GM12878 (cell line): ENCODE measurements around the gene GPR141. TPM values are rescaled to one million over a fixed set of nuclear protein-coding genes. Genes with fewer than 3 reads are reported as not detected.

Experiments used
- ATAC-seq: fragments of 200-7000 bp; cut with Tn5 transposase; 3 replicates; pipeline ENCODE4 v1.9.1; 2020; ENCODE audit warnings: mild to moderate bottlenecking, moderate library complexity
- BruUV-seq: library from RNA; stranded (reverse); fragments of 400-500 nt; replicated peaks from 2 replicates; lab custom pipeline; 2021; lab: Mats Ljungman, UMichigan
- CTCF ChIA-PET: fragments of 300-600 bp; sonication (Branson Sonifier 250); formaldehyde crosslinking; extraction: SDS; loops from one replicate; lab custom pipeline; 2021; ENCODE audit warnings: inconsistent platforms; lab: Yijun Ruan, JAX
- POLR2A ChIA-PET: fragments of 350-600 bp; formaldehyde crosslinking; extraction: SDS; loops from one replicate; lab custom pipeline; 2021; ENCODE audit warnings: inconsistent platforms; lab: Charles Lee
- RAD21 ChIA-PET: fragments of 300-600 bp; sonication (Branson Sonifier 250); formaldehyde crosslinking; loops from one replicate; lab custom pipeline; 2023; ENCODE audit warnings: antibody characterized with exemption; ENCODE audit not compliant: unreplicated experiment; lab: Charles Lee
- SMC1A ChIA-PET: fragments of 300-600 bp; sonication (Branson Sonifier 250); formaldehyde crosslinking; loops from one replicate; lab custom pipeline; 2023; ENCODE audit not compliant: unreplicated experiment, uncharacterized antibody; lab: Charles Lee
- DNase-seq: peaks from one replicate; pipeline ENCODE4 v3.0.0-alpha.2; 2011; ENCODE audit warnings: low read depth, low spot score
- FAIRE-seq: peaks from 3 replicates; lab custom pipeline; 2011; peaks lifted over from hg19 to GRCh38; lab: Jason Lieb, UNC
- H2AFZ ChIP-seq: 2 replicates; pipeline ENCODE4 v1.6.0; 2011; ENCODE audit warnings: low read depth, low read length, control low read depth; ENCODE audit not compliant: control insufficient read depth
- H3K27ac ChIP-seq: 2 replicates; pipeline ENCODE4 v1.5.1; 2011; ENCODE audit warnings: control low read depth; ENCODE audit not compliant: control insufficient read depth, insufficient read depth
- H3K27me3 ChIP-seq, 2 experiments: replicated peaks in 1 of 2; 2 replicates each; pipeline versions ENCODE4 v1.6.0 to v1.6.1; 2011; ENCODE audit warnings: low read length in 1 of 2; ENCODE audit not compliant: control insufficient read depth in 2 of 2, insufficient read depth in 2 of 2
- H3K36me3 ChIP-seq, 2 experiments: 2 replicates each; pipeline ENCODE4 v1.5.1; 2011; ENCODE audit warnings: low read length in 1 of 2; ENCODE audit not compliant: control insufficient read depth in 2 of 2, insufficient read depth in 2 of 2
- H3K4me1 ChIP-seq: 2 replicates; pipeline ENCODE4 v1.6.1; 2011; ENCODE audit warnings: mild to moderate bottlenecking, low read length, moderate library complexity, mixed read lengths; ENCODE audit not compliant: control insufficient read depth, insufficient read depth
- H3K4me2 ChIP-seq: 2 replicates; pipeline ENCODE4 v1.6.0; 2011; ENCODE audit warnings: control low read depth; ENCODE audit not compliant: control insufficient read depth, insufficient read depth
- H3K4me3 ChIP-seq: fragments of 200-600 bp; sonication (generic); 2 replicates; pipeline ENCODE4 v1.5.1; 2016
- H3K79me2 ChIP-seq: 2 replicates; pipeline ENCODE4 v1.6.0; 2011; ENCODE audit warnings: low read length; ENCODE audit not compliant: control insufficient read depth, insufficient read depth
- H3K9ac ChIP-seq: 2 replicates; pipeline ENCODE4 v1.8.0; 2011; ENCODE audit warnings: low read length, control low read depth, mixed read lengths; ENCODE audit not compliant: control insufficient read depth, insufficient read depth
- H3K9me3 ChIP-seq: replicated peaks from 3 replicates; pipeline ENCODE4 v1.5.1; 2011; ENCODE audit warnings: mild to moderate bottlenecking, low read length; ENCODE audit not compliant: control insufficient read depth, insufficient read depth
- H4K20me1 ChIP-seq: 2 replicates; pipeline ENCODE4 v1.6.0; 2011; ENCODE audit not compliant: control insufficient read depth, insufficient read depth
- CBFB ChIP-seq: IDR thresholded peaks from 2 replicates; pipeline ENCODE4 v1.6.1; 2016; ENCODE audit warnings: antibody characterized with exemption, low read depth
- E4F1 ChIP-seq: fragments of 450-650 bp; IDR thresholded peaks from 2 replicates; pipeline ENCODE4 v1.6.1; 2018; ENCODE audit warnings: borderline replicate concordance, mild to moderate bottlenecking; ENCODE audit not compliant: partially characterized antibody
- ESRRA ChIP-seq: IDR thresholded peaks from 2 replicates; pipeline ENCODE4 v1.6.1; 2012; ENCODE audit warnings: mild to moderate bottlenecking, low read length, improper control_type of control experiment
- ETV6 ChIP-seq, 2 experiments: fragments of 450-650 bp in 1 of 2; IDR thresholded peaks in 1 of 2; conservative IDR thresholded peaks in 1 of 2; 2 replicates each; pipeline ENCODE4 v1.6.1; 2014; ENCODE audit warnings: antibody characterized with exemption in 1 of 2, borderline replicate concordance in 1 of 2, low read depth in 1 of 2, mild to moderate bottlenecking in 1 of 2, moderate library complexity in 1 of 2
- IKZF1 ChIP-seq: fragments of 450-650 bp; conservative IDR thresholded peaks from 2 replicates; pipeline ENCODE4 v1.6.1; 2017; ENCODE audit warnings: antibody characterized with exemption, mild to moderate bottlenecking
- IRF4 ChIP-seq: IDR thresholded peaks from 2 replicates; pipeline ENCODE4 v1.6.1; 2011; ENCODE audit warnings: low read depth, low read length
- KAT2A ChIP-seq: conservative IDR thresholded peaks from 2 replicates; pipeline ENCODE4 v1.6.1; 2011; ENCODE audit warnings: low read depth, low read length; ENCODE audit not compliant: control insufficient read depth
- MEF2A ChIP-seq: IDR thresholded peaks from 2 replicates; pipeline ENCODE4 v1.6.1; 2011; ENCODE audit warnings: low read depth, mild to moderate bottlenecking, low read length, moderate library complexity; ENCODE audit not compliant: insufficient read depth
- NR2C2 ChIP-seq: IDR thresholded peaks from 2 replicates; pipeline ENCODE4 v1.6.1; 2011; ENCODE audit warnings: borderline replicate concordance, low read depth; ENCODE audit not compliant: control insufficient read depth, insufficient read length
- PAX5 ChIP-seq: IDR thresholded peaks from 2 replicates; pipeline ENCODE4 v1.6.1; 2011; ENCODE audit warnings: low read depth, low read length, borderline replicate concordance
- RCOR1 ChIP-seq: conservative IDR thresholded peaks from 2 replicates; pipeline ENCODE4 v1.6.1; 2012; ENCODE audit warnings: low read depth, low read length, improper control_type of control experiment
- RELA ChIP-seq: fragments of 450-650 bp; IDR thresholded peaks from 2 replicates; pipeline ENCODE4 v1.8.0; 2014; ENCODE audit warnings: borderline replicate concordance; ENCODE audit not compliant: partially characterized antibody
- SIX5 ChIP-seq: IDR thresholded peaks from 2 replicates; pipeline ENCODE4 v1.6.1; 2011; ENCODE audit warnings: mild to moderate bottlenecking, low read depth, low read length, moderate library complexity; ENCODE audit not compliant: severe bottlenecking
- SKIL ChIP-seq: fragments of 450-650 bp; IDR thresholded peaks from 2 replicates; pipeline ENCODE4 v1.6.1; 2017; ENCODE audit warnings: mild to moderate bottlenecking, low read depth, inconsistent platforms; ENCODE audit not compliant: poor library complexity, severe bottlenecking
- SMAD1 ChIP-seq: fragments of 450-650 bp; IDR thresholded peaks from 2 replicates; pipeline ENCODE4 v1.6.1; 2018; ENCODE audit warnings: mild to moderate bottlenecking, low read depth; ENCODE audit not compliant: partially characterized antibody
- SREBF2 ChIP-seq: IDR thresholded peaks from 2 replicates; pipeline ENCODE4 v1.6.1; 2012; ENCODE audit warnings: mild to moderate bottlenecking, low read length
- WRNIP1 ChIP-seq: IDR thresholded peaks from 2 replicates; pipeline ENCODE4 v1.6.1; 2011; ENCODE audit warnings: low read depth, low read length, improper control_type of control experiment, borderline replicate concordance
- ZNF217 ChIP-seq: fragments of 450-650 bp; IDR thresholded peaks from 2 replicates; pipeline ENCODE4 v1.6.1; 2017; ENCODE audit warnings: antibody characterized with exemption, mild to moderate bottlenecking
- ZNF24 ChIP-seq: fragments of 450-650 bp; IDR thresholded peaks from 2 replicates; pipeline ENCODE4 v1.6.1; 2017; ENCODE audit warnings: antibody characterized with exemption, mild to moderate bottlenecking
- WGBS: methylation state at CpG from one replicate; pipeline ENCODE4 v1.1.6; 2016; ENCODE audit warnings: low lambda C conversion rate; ENCODE audit not compliant: insufficient replicate concordance, insufficient coverage; ENCODE audit errors: missing lambda C conversion rate; 5-methylcytosine and 5-hydroxymethylcytosine counted together
- in situ Hi-C: fragments of 300-500 bp; cut with MboI; formaldehyde crosslinking; loops from 9 replicates; pipeline ENCODE4 v1.14.3; 2018; ENCODE audit warnings: mixed read lengths
- intact Hi-C: fragments of 100-400 bp; cut with micrococcal nuclease; formaldehyde crosslinking; loops from one replicate; pipeline ENCODE4 v1.14.2; 2022; ENCODE audit not compliant: unreplicated experiment
- polyA plus RNA-seq, 11 experiments: library from polyadenylated mRNA; depleted of rRNA in 4 of 11; unstranded in 6 of 11; stranded (reverse) in 5 of 11; fragments of >200 nt; fragmentation: Nextera tagmentation in 4 of 11; fragmentation: Illumina TruSeq in 1 of 11; extraction: Ambion mirVana in 4 of 11; extraction: Trizol in 1 of 11; gene quantifications; 1 replicate in 1 of 11; 2 replicates in 10 of 11; pipeline versions ENCODE4 v1.2.1 to v1.2.3, GENCODE V29; 2011 to 2016; ENCODE audit warnings: inconsistent platforms in 2 of 11, missing spikeins in 2 of 11, low read depth in 1 of 11
- total RNA-seq, 4 experiments: library from RNA; depleted of rRNA in 3 of 4; stranded (reverse); fragments of >200 nt in 3 of 4; fragmentation: Illumina TruSeq in 1 of 4; extraction: Trizol in 1 of 4; gene quantifications; 2 replicates each; pipeline versions ENCODE4 v1.2.1 to v1.2.3, GENCODE V29; 2013 to 2021

Gene GPR141
- total and polyA plus RNA-seq, 10 of the 15 experiments (the other 5 are each of a cell fraction or from before 2014, with no cell fraction given), result 0.56 to 3.9 (median 1.2) TPM

- TF ChIP-seq E4F1 (no peak), CBFB (no peak), MEF2A (no peak), PAX5 (no peak), ZNF24 (no peak), RELA (no peak)
Measured at GRCh38 chr7:37751096-37751495, 67.5 kb downstream of the GPR141 start (continued).

- SMC1A ChIA-PET, result interaction anchor here (0.6 to 1.5 kb wide), 6 partner anchors 10 to 111 kb away, joined by 3 to 6 read pairs (median 4); no protein-coding TSS in a partner anchor
- Histone ChIP-seq H3K4me2 (no peak overlapping the region), H3K4me3 (no peak overlapping the region), H3K79me2 (no peaks in the 10 kb centered on the region), H3K27ac (no peak overlapping the region), H3K4me1 (no peaks in the 10 kb centered on the region), H3K9me3 (no peaks in the 10 kb centered on the region; the same call in 2 of the 3 replicates), H3K9ac (no peak overlapping the region), H2AFZ (peak overlapping the region; percentile 17; the same call in 1 of the 2 replicates), H3K36me3 (no peaks in the 10 kb centered on the region), H4K20me1 (no peaks in the 10 kb centered on the region), H3K27me3 (no peaks in the 10 kb centered on the region)
- intact Hi-C loops, result no loop called here
- FAIRE-seq (no peak), ATAC-seq (no peak), DNase-seq (no peak)
- in situ Hi-C loops, result no loop called here
- no TSS peak for BruUV-seq
- RAD21 ChIA-PET, result interaction anchor here (1.2 to 1.5 kb wide), 2 partner anchors 21 to 64 kb away, joined by 3 to 4 read pairs; no protein-coding TSS in a partner anchor
- POLR2A ChIA-PET, result interaction anchor here (0.6 to 0.9 kb wide), 3 partner anchors 18 to 58 kb away, joined by 4 to 5 read pairs (median 5); no protein-coding TSS in a partner anchor
- CTCF ChIA-PET, result interaction anchor here (1.1 to 3.3 kb wide), 3 partner anchors 19 to 80 kb away, joined by 4 to 12 read pairs (median 9); no protein-coding TSS in a partner anchor
- WGBS, result 100% methylated on average over 1 of the region's 1 CpG
- TF ChIP-seq ETV6 (conservative IDR thresholded peaks at IDR 0.05 in 1 of 2, IDR thresholded peaks at IDR 0.05 in 1 of 2; ENCODE audit: borderline replicate concordance in 1 of 2, low read depth in 1 of 2) (no peak), SIX5 (no peak), IKZF1 (no peak), IRF4 (no peak), ZNF217 (no peak), SKIL (no peak), SMAD1 (no peak), NR2C2 (no peak), ESRRA (no peak), SREBF2 (no peak), RCOR1 (no peak), KAT2A (no peak), WRNIP1 (no peak), ZNF24 (no peak)
Measured at GRCh38 chr7:37753398-37754050, 70.0 kb downstream of the GPR141 start.
